Measurements from ENCODE around the gene TOR4A.

Gene TOR4A

GRCh38 chr9:137309368-137310188, 32.1 kb downstream of the TOR4A start:
- FAIRE-seq, result no peak

DNA sequence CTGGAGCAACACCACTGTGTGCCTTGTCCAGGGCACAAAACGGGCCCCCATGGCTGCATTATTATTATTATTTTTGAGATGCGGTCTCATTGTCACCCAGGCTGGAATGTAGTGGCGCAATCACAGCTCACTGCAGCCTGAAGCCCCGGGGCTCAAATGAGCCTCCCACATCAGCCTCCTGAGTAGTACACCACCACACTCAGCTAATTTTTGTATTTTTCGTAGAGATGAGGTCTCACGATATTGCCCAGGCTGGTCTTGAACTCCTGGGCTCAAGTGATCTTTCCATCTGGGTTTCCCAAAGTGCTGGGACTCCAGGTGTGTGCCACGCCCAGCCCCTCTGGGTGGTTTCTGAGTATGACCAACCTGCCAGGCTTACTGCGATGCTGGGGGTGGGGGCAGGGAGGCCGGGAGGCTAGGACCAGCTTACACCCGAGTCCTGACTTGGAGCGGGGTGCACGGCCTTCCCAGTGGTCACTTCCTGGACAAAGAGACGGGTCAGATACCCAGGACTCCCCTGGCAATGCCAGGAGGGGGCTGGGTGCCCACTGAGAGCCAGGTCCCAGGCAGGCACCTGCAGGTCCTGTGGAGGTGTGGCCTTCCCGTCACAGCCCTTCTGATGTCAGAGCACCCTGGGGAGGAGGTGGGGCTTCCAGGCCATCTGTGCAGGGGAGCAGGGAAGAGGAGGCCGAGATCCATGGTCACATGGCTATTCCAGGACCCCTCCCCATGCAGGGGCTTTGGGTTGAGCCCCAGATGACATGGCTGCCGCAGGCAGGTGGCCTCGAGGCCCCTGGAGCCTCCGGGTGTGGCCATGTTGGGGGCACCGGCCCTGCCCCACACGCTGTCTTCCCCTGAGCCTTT, 32.9 kb downstream of the TOR4A start:
- FAIRE-seq, result no peak

- no peak for FAIRE-seq
Measured at GRCh38 chr9:137311171-137311985, 33.9 kb downstream of the TOR4A start.

GRCh38 chr9:137311986-137312851, 34.7 kb downstream of the TOR4A start:
- no peak for FAIRE-seq

- FAIRE-seq, result no peak
Measured at GRCh38 chr9:137312852-137313325, 35.4 kb downstream of the TOR4A start.

DNA sequence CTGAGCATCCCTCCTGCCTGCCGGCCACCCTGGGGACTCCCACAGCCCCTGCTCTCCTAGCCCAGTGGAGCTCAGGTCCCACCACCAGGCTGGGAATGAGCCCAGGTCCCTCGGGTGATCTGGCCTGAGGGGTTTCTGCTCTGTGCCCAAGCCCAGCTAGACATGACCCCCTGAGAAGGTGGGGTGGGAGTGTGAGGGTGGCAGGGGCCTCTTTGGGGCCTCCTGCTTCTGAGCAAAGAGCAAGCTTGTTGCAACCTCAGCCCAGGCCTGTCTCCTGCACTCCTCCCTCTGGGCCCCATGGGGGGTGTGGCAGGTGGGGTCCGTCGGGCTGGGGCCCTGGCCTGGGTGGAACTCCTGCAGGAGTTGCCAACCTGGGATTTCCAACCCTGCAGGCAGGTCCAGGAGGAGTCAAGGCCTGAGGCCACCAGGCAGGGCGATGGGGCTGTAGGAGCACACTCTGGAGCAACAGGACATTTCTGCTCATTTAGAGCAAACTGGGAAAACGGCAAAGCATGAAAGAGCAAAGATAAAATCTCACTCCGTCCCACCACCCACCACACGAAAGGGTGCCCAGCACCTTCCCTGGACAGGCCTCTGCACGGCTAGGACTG, 35.9 kb downstream of the TOR4A start:
- FAIRE-seq, result no peak

- no peak for FAIRE-seq
Measured at GRCh38 chr9:137313956-137314560, 36.5 kb downstream of the TOR4A start.

DNA sequence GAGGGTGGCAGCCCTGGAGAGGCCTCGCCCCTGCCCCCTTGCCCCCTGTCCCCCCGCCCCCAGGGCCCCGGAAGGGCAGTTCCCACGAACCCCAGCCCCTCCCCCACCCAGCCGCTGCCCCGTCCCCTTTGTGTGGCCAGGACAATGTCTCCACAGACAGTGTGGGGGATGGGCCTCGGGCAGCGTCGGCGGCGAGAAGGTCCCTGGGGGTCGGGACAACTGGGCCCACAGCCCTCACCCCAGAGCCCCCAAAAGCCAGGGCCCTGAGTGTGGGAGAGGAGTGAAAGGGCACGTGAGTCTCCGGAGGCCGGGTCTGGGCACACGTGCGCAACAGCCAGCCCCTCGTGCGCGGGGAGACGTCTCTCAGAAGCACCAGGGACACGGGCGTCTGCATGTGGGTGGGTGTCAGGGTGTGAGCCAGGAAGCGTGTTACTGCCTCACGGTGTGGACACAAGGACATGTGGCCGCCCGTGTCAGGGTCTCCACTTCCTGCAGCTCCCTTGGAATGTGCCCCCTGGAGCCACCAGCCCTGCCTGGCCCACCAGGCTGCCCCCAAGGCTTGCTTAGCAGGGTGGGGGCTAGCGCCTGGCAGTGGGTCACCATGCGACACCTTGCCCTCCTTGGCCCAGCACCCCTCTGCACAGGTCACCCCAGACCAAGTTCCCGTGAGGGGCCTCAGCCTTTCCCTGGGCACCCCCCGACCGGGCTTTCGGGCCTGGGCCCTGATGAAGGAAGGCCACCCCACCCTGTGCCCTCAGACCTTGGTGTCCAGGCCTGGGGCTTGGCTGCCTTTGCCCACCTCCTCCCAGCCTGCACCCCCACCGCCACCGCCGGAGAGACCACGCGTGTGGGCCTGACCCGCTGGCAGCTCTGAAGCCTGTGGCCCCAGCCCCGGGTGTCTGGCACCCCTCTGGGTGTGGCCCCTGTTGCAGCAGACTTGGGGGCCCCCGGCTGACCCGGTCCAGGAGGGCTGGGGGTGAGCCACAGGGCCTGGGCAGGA, 37.3 kb downstream of the TOR4A start:
- no peak for FAIRE-seq

- FAIRE-seq, result no peak
Measured at GRCh38 chr9:137315581-137316011, 38.1 kb downstream of the TOR4A start.

DNA sequence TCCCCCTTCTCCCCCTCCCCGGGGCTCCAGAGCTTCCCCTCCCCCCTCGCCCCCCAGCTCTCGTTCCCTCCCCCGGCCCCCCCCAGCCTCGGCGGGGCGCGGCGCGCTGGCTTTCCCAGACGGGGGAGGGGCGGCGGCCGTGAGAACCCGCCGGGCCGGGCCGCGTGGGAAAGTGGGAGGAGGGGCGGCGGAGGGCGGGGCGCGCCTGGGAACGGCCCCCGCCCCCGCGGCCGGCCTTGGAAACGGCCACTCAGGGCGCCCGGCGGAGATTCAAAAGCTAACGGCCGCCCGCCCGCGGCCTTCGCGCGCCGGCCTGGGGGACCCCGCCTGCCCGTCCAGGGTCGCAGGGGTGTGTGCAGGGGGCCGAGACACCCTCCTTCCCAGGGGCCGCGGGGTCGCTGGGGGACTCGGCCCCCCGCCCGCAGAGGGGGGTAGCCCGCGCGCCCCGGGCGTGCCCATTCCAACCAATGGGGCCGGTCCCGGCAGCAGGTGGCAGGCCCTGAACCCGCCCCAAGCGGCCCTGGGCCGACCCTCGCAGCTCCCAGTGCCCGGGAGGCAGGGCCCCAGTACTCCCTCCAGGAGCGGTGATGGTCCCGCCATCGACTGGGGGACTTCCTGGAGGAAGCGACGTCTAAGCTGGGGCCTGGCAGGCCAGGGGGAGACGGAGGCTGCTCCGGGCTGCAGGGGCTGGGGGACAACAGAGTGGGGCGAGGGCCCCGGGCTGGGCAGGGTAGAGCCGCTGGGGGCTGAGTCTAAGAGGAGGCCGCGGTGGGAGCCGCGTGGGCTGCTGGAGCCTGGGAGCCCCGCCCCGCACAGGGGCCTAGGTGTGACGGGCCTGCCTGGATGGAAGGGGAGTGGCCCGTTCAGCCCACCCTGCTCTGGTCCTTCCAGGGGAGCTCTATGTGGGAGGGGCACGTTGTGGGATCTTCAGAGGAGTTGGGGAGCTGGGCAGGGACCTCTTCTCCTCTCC, 38.8 kb downstream of the TOR4A start:
- no peak for FAIRE-seq

GRCh38 chr9:137317021-137317717, 39.6 kb downstream of the TOR4A start:
- FAIRE-seq, result no peak

DNA sequence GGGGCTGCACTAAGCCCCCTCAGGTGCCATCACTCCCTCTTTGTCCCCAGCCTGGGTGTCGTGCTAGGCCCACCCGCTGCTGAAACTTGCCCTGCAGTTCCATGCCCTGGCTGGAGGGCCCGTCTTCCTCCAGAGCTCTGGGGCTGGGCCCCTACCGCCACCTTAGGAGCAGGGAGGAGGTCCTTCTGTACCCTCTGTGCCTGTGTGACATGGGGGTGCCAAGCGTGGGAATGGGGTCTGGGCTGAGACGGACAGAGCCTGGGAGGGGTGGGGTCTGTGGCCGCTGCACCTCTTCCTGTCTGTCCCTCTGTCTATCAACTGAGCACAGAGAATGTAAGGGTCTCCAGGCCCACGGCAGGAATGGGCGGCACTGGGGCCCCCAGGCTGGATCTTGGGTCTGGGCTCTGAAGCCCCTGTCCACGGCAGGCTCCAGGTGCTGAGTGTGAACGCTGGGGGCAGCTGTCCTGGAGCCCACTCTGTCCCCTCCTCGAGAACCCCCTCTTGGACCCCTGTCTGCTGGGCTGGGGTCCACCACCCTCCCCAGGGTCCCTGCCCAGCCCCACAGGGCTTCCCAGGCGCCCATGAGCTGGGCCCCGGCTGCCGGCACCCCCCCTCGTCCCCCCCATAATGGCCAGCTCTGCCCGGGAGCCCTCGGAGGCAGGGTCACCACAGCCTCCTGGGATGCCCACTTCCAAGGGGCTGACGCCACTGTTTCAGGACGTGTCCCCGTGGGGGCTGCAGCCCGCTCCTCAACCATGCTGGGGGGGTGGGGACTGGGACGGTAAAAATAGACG, 40.4 kb downstream of the TOR4A start:
- FAIRE-seq, result no peak

DNA sequence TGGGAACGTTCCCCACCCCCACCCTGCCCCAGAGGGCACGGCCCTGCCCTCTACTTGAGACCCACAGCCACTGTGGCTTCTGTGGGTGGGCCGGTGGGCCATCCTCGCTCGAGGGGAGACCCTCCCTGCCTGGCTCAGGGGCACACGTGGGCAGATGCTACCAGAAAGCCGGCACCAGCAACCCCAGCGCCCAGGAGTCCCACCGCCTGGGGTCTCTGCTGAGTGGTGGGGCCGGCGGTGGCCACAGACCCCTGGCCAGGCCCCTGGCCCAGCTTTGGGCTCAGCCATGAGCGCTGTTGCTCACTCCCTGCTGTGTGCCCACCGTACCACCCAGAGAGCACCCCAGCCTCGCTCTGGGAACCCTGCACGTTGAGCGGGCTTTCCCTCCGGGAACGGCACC, 41.1 kb downstream of the TOR4A start:
- FAIRE-seq, result no peak

- no peak for FAIRE-seq
Measured at GRCh38 chr9:137319011-137319738, 41.6 kb downstream of the TOR4A start.

GRCh38 chr9:137319739-137320551, 42.4 kb downstream of the TOR4A start:
- FAIRE-seq, result no peak
